ENCODE results near the gene RYR1. TPM values are rescaled to one million over a fixed set of nuclear protein-coding genes. Genes with fewer than 3 reads are reported as not detected.

The RYR1 gene
- total RNA-seq, 4 donors from 2014 or later, result under 0.01 to 6.2 (median 3.5) TPM; not detected in 1

GRCh38 chr19:38437917-38438316, 4.4 kb downstream of the RYR1 start:
- H3K4me1 ChIP-seq, result no peaks in the 10 kb centered on the region
- no peaks in the 10 kb centered on the region for H3K9me3 ChIP-seq
- no peak overlapping the region for H3K4me3 ChIP-seq
- H3K27ac ChIP-seq, result no peak overlapping the region
- no peaks in the 10 kb centered on the region for H3K36me3 ChIP-seq
- peaks cover 0 to 21% of the 10 kb centered on the region in 2 donors for H3K27me3 ChIP-seq
- no peak for DNase-seq
- TF ChIP-seq POLR2A (IDR thresholded peaks at IDR 0.05), result no peak
- TF ChIP-seq, protein P1, sequence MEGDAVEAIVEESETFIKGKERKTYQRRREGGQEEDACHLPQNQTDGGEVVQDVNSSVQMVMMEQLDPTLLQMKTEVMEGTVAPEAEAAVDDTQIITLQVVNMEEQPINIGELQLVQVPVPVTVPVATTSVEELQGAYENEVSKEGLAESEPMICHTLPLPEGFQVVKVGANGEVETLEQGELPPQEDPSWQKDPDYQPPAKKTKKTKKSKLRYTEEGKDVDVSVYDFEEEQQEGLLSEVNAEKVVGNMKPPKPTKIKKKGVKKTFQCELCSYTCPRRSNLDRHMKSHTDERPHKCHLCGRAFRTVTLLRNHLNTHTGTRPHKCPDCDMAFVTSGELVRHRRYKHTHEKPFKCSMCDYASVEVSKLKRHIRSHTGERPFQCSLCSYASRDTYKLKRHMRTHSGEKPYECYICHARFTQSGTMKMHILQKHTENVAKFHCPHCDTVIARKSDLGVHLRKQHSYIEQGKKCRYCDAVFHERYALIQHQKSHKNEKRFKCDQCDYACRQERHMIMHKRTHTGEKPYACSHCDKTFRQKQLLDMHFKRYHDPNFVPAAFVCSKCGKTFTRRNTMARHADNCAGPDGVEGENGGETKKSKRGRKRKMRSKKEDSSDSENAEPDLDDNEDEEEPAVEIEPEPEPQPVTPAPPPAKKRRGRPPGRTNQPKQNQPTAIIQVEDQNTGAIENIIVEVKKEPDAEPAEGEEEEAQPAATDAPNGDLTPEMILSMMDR (IDR thresholded peaks at IDR 0.05), result no peak
- intact Hi-C loops (cut with DNase I; ENCODE audit: low total_unique reads), result no loop called here

GRCh38 chr19:38440592-38440991, 7.1 kb downstream of the RYR1 start:
- H3K27ac ChIP-seq, result no peak overlapping the region
- no peaks in the 10 kb centered on the region for H3K4me1 ChIP-seq
- DNase-seq, result no peak
- no peak for TF ChIP-seq POLR2A (IDR thresholded peaks at IDR 0.05)
- TF ChIP-seq, protein P1 (IDR thresholded peaks at IDR 0.05), result no peak
- H3K4me3 ChIP-seq, result no peak overlapping the region
- H3K36me3 ChIP-seq, result no peaks in the 10 kb centered on the region
- no peaks in the 10 kb centered on the region for H3K27me3 ChIP-seq
- intact Hi-C loops (cut with DNase I; ENCODE audit: low total_unique reads), result no loop called here
- no peaks in the 10 kb centered on the region for H3K9me3 ChIP-seq

DNA sequence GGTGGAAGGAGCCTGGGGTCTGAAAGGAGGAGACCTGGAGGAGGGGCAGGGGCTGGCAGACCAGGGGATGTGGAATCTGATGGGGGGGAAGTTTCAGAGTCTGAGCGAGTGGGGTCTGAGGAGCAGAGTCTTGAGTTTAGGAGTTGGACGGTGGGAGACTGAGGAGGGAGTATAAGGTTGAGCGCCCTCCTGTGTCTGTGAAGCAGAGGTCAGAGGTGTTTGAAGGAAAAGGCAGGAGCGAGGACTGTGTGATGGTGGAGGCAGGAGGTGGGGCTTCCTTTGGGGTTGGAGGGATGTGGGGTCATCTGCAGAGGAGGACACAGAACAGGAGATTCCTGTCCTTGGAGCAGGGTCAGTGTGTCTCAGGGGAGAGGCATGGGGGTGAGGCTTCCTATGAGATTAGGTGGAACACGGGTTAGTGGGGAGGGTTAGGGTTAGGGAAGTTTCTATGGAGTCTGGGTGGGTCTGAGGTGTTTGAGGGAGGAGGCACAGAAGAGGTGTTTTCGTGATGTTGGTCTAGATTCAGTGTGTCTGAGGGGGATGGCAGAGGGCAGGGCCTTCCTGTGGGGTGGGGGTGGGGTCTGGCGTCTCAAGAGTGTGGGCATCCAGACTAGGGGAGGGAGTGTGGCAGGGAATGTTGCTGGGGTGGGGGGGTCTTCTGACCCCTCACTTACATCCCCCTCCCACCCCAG, 8.3 kb downstream of the RYR1 start:
- no peaks in the 10 kb centered on the region for H3K27me3 ChIP-seq
- no peak for TF ChIP-seq POLR2A (IDR thresholded peaks at IDR 0.05)
- TF ChIP-seq, protein P1 (IDR thresholded peaks at IDR 0.05), result no peak
- intact Hi-C loops (cut with DNase I; ENCODE audit: low total_unique reads), result no loop called here

GRCh38 chr19:38442736-38443135, 9.2 kb downstream of the RYR1 start:
- Histone ChIP-seq H3K4me1 (no peaks in the 10 kb centered on the region), H3K36me3 (no peaks in the 10 kb centered on the region), H3K4me3 (no peak overlapping the region), H3K27me3 (no peaks in the 10 kb centered on the region), H3K9me3 (no peaks in the 10 kb centered on the region), H3K27ac (no peak overlapping the region)
- intact Hi-C loops (cut with DNase I; ENCODE audit: low total_unique reads), result no loop called here
- TF ChIP-seq POLR2A (IDR thresholded peaks at IDR 0.05), result no peak
- TF ChIP-seq, protein P1 (IDR thresholded peaks at IDR 0.05), result no peak
- DNase-seq, result no peak

More for the DNA sequence above, 8.3 kb downstream of the RYR1 start:
- H3K4me3 ChIP-seq, result no peak overlapping the region
- H3K27ac ChIP-seq, result no peak overlapping the region
- H3K36me3 ChIP-seq, result no peaks in the 10 kb centered on the region
- no peaks in the 10 kb centered on the region for H3K9me3 ChIP-seq
- H3K4me1 ChIP-seq, result no peaks in the 10 kb centered on the region
- DNase-seq, result no peak

GRCh38 chr19:38443458-38443999, 10.0 kb downstream of the RYR1 start:
- Histone ChIP-seq H3K4me3 (no peak overlapping the region), H3K9me3 (no peaks in the 10 kb centered on the region), H3K4me1 (no peaks in the 10 kb centered on the region), H3K27me3 (no peaks in the 10 kb centered on the region), H3K36me3 (no peaks in the 10 kb centered on the region), H3K27ac (no peak overlapping the region)
- intact Hi-C loops (cut with DNase I; ENCODE audit: low total_unique reads), result no loop called here
- TF ChIP-seq, protein P1 (IDR thresholded peaks at IDR 0.05), result no peak
- no peak for TF ChIP-seq POLR2A (IDR thresholded peaks at IDR 0.05)
- no peak for DNase-seq
